Measurements from ENCODE around the gene CCL1. TPM values are rescaled to one million over a fixed set of nuclear protein-coding genes. Genes with fewer than 3 reads are reported as not detected.

Gene CCL1
- total RNA-seq, 1 donor from 2014 or later = not detected

GRCh38 chr17:34382621-34383124 is 19.6 kb upstream of the CCL1 start:
- H3K4me3 ChIP-seq (ENCODE audit: low read depth, low read length) = no peak overlapping the region
- TF ChIP-seq CTCF (IDR thresholded peaks at IDR 0.05; ENCODE audit: insufficient read depth, low read length, poor library complexity, severe bottlenecking) = no peak
- no peaks in the 10 kb centered on the region for H3K36me3 ChIP-seq (ENCODE audit: control insufficient read depth, insufficient read depth, low read length)
- no peaks in the 10 kb centered on the region for H3K27me3 ChIP-seq (ENCODE audit: control insufficient read depth, insufficient read depth, low read length)
- DNase-seq (ENCODE audit: low read depth) = no peak

- H3K36me3 ChIP-seq (ENCODE audit: control insufficient read depth, insufficient read depth, low read length) = no peaks in the 10 kb centered on the region
- no peak for TF ChIP-seq CTCF (IDR thresholded peaks at IDR 0.05; ENCODE audit: insufficient read depth, low read length, poor library complexity, severe bottlenecking)
Measured at GRCh38 chr17:34379868-34380267, 16.8 kb upstream of the CCL1 start.

GRCh38 chr17:34378664-34379101 is 15.7 kb upstream of the CCL1 start:
- no peak overlapping the region for H3K4me3 ChIP-seq (ENCODE audit: low read depth, low read length)
- DNase-seq (ENCODE audit: low read depth) = no peak
- TF ChIP-seq CTCF (IDR thresholded peaks at IDR 0.05; ENCODE audit: insufficient read depth, low read length, poor library complexity, severe bottlenecking) = no peak
- H3K36me3 ChIP-seq (ENCODE audit: control insufficient read depth, insufficient read depth, low read length) = no peaks in the 10 kb centered on the region
- H3K27me3 ChIP-seq (ENCODE audit: control insufficient read depth, insufficient read depth, low read length) = no peaks in the 10 kb centered on the region

More at GRCh38 chr17:34379868-34380267, 16.8 kb upstream of the CCL1 start:
- DNase-seq (ENCODE audit: low read depth) = no peak
- Histone ChIP-seq H3K27me3 (ENCODE audit: control insufficient read depth, insufficient read depth, low read length) (no peaks in the 10 kb centered on the region), H3K4me3 (ENCODE audit: low read depth, low read length) (no peak overlapping the region)

GRCh38 chr17:34377078-34377823 is 14.2 kb upstream of the CCL1 start:
- Histone ChIP-seq H3K36me3 (ENCODE audit: control insufficient read depth, insufficient read depth, low read length) (no peaks in the 10 kb centered on the region), H3K4me3 (ENCODE audit: low read depth, low read length) (no peak overlapping the region), H3K27me3 (ENCODE audit: control insufficient read depth, insufficient read depth, low read length) (no peaks in the 10 kb centered on the region)
- no peak for TF ChIP-seq CTCF (IDR thresholded peaks at IDR 0.05; ENCODE audit: insufficient read depth, low read length, poor library complexity, severe bottlenecking)
- DNase-seq (ENCODE audit: low read depth) = no peak

GRCh38 chr17:34375426-34375997 is 12.5 kb upstream of the CCL1 start:
- no peak overlapping the region for H3K4me3 ChIP-seq (ENCODE audit: low read depth, low read length)
- no peaks in the 10 kb centered on the region for H3K36me3 ChIP-seq (ENCODE audit: control insufficient read depth, insufficient read depth, low read length)
- TF ChIP-seq CTCF (IDR thresholded peaks at IDR 0.05; ENCODE audit: insufficient read depth, low read length, poor library complexity, severe bottlenecking) = no peak
- no peak for DNase-seq (ENCODE audit: low read depth)
- H3K27me3 ChIP-seq (ENCODE audit: control insufficient read depth, insufficient read depth, low read length) = no peaks in the 10 kb centered on the region

All from kidney epithelial cell (primary cell).